GM12878 (cell line): ENCODE data around the gene PPP2R2D. TPM values are rescaled to one million over a fixed set of nuclear protein-coding genes. Genes with fewer than 3 reads are reported as not detected.

ENCODE experiments used
- ATAC-seq: fragments of 200-7000 bp; cut with Tn5 transposase; 3 replicates; pipeline ENCODE4 v1.9.1; 2020; ENCODE audit warnings: mild to moderate bottlenecking, moderate library complexity
- BruUV-seq: library from RNA; stranded (reverse); fragments of 400-500 nt; replicated peaks from 2 replicates; lab custom pipeline; 2021; lab: Mats Ljungman, UMichigan
- CTCF ChIA-PET: fragments of 300-600 bp; sonication (Branson Sonifier 250); formaldehyde crosslinking; extraction: SDS; loops from one replicate; lab custom pipeline; 2021; ENCODE audit warnings: inconsistent platforms; lab: Yijun Ruan, JAX
- POLR2A ChIA-PET: fragments of 350-600 bp; formaldehyde crosslinking; extraction: SDS; loops from one replicate; lab custom pipeline; 2021; ENCODE audit warnings: inconsistent platforms; lab: Charles Lee
- RAD21 ChIA-PET: fragments of 300-600 bp; sonication (Branson Sonifier 250); formaldehyde crosslinking; loops from one replicate; lab custom pipeline; 2023; ENCODE audit warnings: antibody characterized with exemption; ENCODE audit not compliant: unreplicated experiment; lab: Charles Lee
- SMC1A ChIA-PET: fragments of 300-600 bp; sonication (Branson Sonifier 250); formaldehyde crosslinking; loops from one replicate; lab custom pipeline; 2023; ENCODE audit not compliant: unreplicated experiment, uncharacterized antibody; lab: Charles Lee
- DNase-seq: peaks from one replicate; pipeline ENCODE4 v3.0.0-alpha.2; 2011; ENCODE audit warnings: low read depth, low spot score
- FAIRE-seq: peaks from 3 replicates; lab custom pipeline; 2011; peaks lifted over from hg19 to GRCh38; lab: Jason Lieb, UNC
- H2AFZ ChIP-seq: 2 replicates; pipeline ENCODE4 v1.6.0; 2011; ENCODE audit warnings: low read depth, low read length, control low read depth; ENCODE audit not compliant: control insufficient read depth
- H3K27ac ChIP-seq: 2 replicates; pipeline ENCODE4 v1.5.1; 2011; ENCODE audit warnings: control low read depth; ENCODE audit not compliant: control insufficient read depth, insufficient read depth
- H3K27me3 ChIP-seq, 2 experiments: replicated peaks in 1 of 2; 2 replicates each; pipeline versions ENCODE4 v1.6.0 to v1.6.1; 2011; ENCODE audit warnings: low read length in 1 of 2; ENCODE audit not compliant: control insufficient read depth in 2 of 2, insufficient read depth in 2 of 2
- H3K36me3 ChIP-seq, 2 experiments: 2 replicates each; pipeline ENCODE4 v1.5.1; 2011; ENCODE audit warnings: low read length in 1 of 2; ENCODE audit not compliant: control insufficient read depth in 2 of 2, insufficient read depth in 2 of 2
- H3K4me1 ChIP-seq: 2 replicates; pipeline ENCODE4 v1.6.1; 2011; ENCODE audit warnings: mild to moderate bottlenecking, low read length, moderate library complexity, mixed read lengths; ENCODE audit not compliant: control insufficient read depth, insufficient read depth
- H3K4me2 ChIP-seq: 2 replicates; pipeline ENCODE4 v1.6.0; 2011; ENCODE audit warnings: control low read depth; ENCODE audit not compliant: control insufficient read depth, insufficient read depth
- H3K4me3 ChIP-seq: fragments of 200-600 bp; sonication (generic); 2 replicates; pipeline ENCODE4 v1.5.1; 2016
- H3K79me2 ChIP-seq: 2 replicates; pipeline ENCODE4 v1.6.0; 2011; ENCODE audit warnings: low read length; ENCODE audit not compliant: control insufficient read depth, insufficient read depth
- H3K9ac ChIP-seq: 2 replicates; pipeline ENCODE4 v1.8.0; 2011; ENCODE audit warnings: low read length, control low read depth, mixed read lengths; ENCODE audit not compliant: control insufficient read depth, insufficient read depth
- H3K9me3 ChIP-seq: replicated peaks from 3 replicates; pipeline ENCODE4 v1.5.1; 2011; ENCODE audit warnings: mild to moderate bottlenecking, low read length; ENCODE audit not compliant: control insufficient read depth, insufficient read depth
- H4K20me1 ChIP-seq: 2 replicates; pipeline ENCODE4 v1.6.0; 2011; ENCODE audit not compliant: control insufficient read depth, insufficient read depth
- BCL11A ChIP-seq: IDR thresholded peaks from 2 replicates; pipeline ENCODE4 v1.6.1; 2011; ENCODE audit warnings: low read depth, low read length
- CHD4 ChIP-seq: fragments of 200-600 bp; sonication (generic); IDR thresholded peaks from 2 replicates; pipeline ENCODE4 v1.6.1; 2016; ENCODE audit warnings: mild to moderate bottlenecking
- CUX1 ChIP-seq: IDR thresholded peaks from 2 replicates; pipeline ENCODE4 v1.6.1; 2012; ENCODE audit warnings: improper control_type of control experiment, low read depth, low read length; ENCODE audit not compliant: insufficient replicate concordance
- E2F4 ChIP-seq: IDR thresholded peaks from 2 replicates; pipeline ENCODE4 v1.6.1; 2012; ENCODE audit warnings: low read depth, low read length, improper control_type of control experiment
- ELK1 ChIP-seq: IDR thresholded peaks from 2 replicates; pipeline ENCODE4 v1.6.1; 2012; ENCODE audit warnings: low read depth, low read length, improper control_type of control experiment
- FOS ChIP-seq: IDR thresholded peaks from 3 replicates; pipeline ENCODE4 v1.6.1; 2011; ENCODE audit warnings: borderline replicate concordance; ENCODE audit not compliant: insufficient read length; ENCODE audit errors: extremely low read depth
- HDAC2 ChIP-seq: fragments of 200-600 bp; sonication (generic); IDR thresholded peaks from 2 replicates; pipeline ENCODE4 v1.6.1; 2017
- HSF1 ChIP-seq: fragments of 150-350 bp; IDR thresholded peaks from 2 replicates; pipeline ENCODE4 v1.6.1; 2014; ENCODE audit warnings: mild to moderate bottlenecking, low read depth, low read length
- KAT2A ChIP-seq: conservative IDR thresholded peaks from 2 replicates; pipeline ENCODE4 v1.6.1; 2011; ENCODE audit warnings: low read depth, low read length; ENCODE audit not compliant: control insufficient read depth
- MXI1 ChIP-seq: fragments of 150-350 bp; IDR thresholded peaks from 2 replicates; pipeline ENCODE4 v1.6.1; 2011; ENCODE audit warnings: low read depth, mild to moderate bottlenecking, inconsistent platforms, low read length, improper control_type of control experiment
- NFYA ChIP-seq: IDR thresholded peaks from 2 replicates; pipeline ENCODE4 v1.6.1; 2011; ENCODE audit warnings: low read depth, mild to moderate bottlenecking, low read length, improper control_type of control experiment, borderline replicate concordance
- NFYB ChIP-seq: IDR thresholded peaks from 2 replicates; pipeline ENCODE4 v1.6.1; 2011; ENCODE audit warnings: low read depth, mild to moderate bottlenecking, low read length, improper control_type of control experiment, moderate library complexity; ENCODE audit not compliant: insufficient read depth
- PAX5 ChIP-seq: IDR thresholded peaks from 2 replicates; pipeline ENCODE4 v1.6.1; 2011; ENCODE audit warnings: low read depth, low read length, borderline replicate concordance
- SMAD5 ChIP-seq: IDR thresholded peaks from 2 replicates; pipeline ENCODE4 v1.6.1; 2016; ENCODE audit warnings: antibody characterized with exemption, low read depth
- WGBS: methylation state at CpG from one replicate; pipeline ENCODE4 v1.1.6; 2016; ENCODE audit warnings: low lambda C conversion rate; ENCODE audit not compliant: insufficient replicate concordance, insufficient coverage; ENCODE audit errors: missing lambda C conversion rate; 5-methylcytosine and 5-hydroxymethylcytosine counted together
- in situ Hi-C: fragments of 300-500 bp; cut with MboI; formaldehyde crosslinking; loops from 9 replicates; pipeline ENCODE4 v1.14.3; 2018; ENCODE audit warnings: mixed read lengths
- intact Hi-C: fragments of 100-400 bp; cut with micrococcal nuclease; formaldehyde crosslinking; loops from one replicate; pipeline ENCODE4 v1.14.2; 2022; ENCODE audit not compliant: unreplicated experiment
- polyA plus RNA-seq, 11 experiments: library from polyadenylated mRNA; depleted of rRNA in 4 of 11; unstranded in 6 of 11; stranded (reverse) in 5 of 11; fragments of >200 nt; fragmentation: Nextera tagmentation in 4 of 11; fragmentation: Illumina TruSeq in 1 of 11; extraction: Ambion mirVana in 4 of 11; extraction: Trizol in 1 of 11; gene quantifications; 1 replicate in 1 of 11; 2 replicates in 10 of 11; pipeline versions ENCODE4 v1.2.1 to v1.2.3, GENCODE V29; 2011 to 2016; ENCODE audit warnings: inconsistent platforms in 2 of 11, missing spikeins in 2 of 11, low read depth in 1 of 11
- total RNA-seq, 4 experiments: library from RNA; depleted of rRNA in 3 of 4; stranded (reverse); fragments of >200 nt in 3 of 4; fragmentation: Illumina TruSeq in 1 of 4; extraction: Trizol in 1 of 4; gene quantifications; 2 replicates each; pipeline versions ENCODE4 v1.2.1 to v1.2.3, GENCODE V29; 2013 to 2021
- TF ChIP-seq, protein P1 (sequence below): IDR thresholded peaks from 2 replicates; pipeline ENCODE4 v1.6.1; 2012; ENCODE audit warnings: low read length, inconsistent platforms

The PPP2R2D gene
- total and polyA plus RNA-seq, 10 of the 15 experiments (the other 5 are each of a cell fraction or from before 2014, with no cell fraction given): 2.8 to 41.9 (median 21.8) TPM

- no peaks in the 10 kb centered on the region; the same call in 2 of the 3 replicates for H3K9me3 ChIP-seq
- no peak overlapping the region for H3K9ac ChIP-seq
- no peak for DNase-seq
- H2AFZ ChIP-seq: no peak overlapping the region
- CTCF ChIA-PET: no interaction called here
- no peak overlapping the region for H3K27ac ChIP-seq
- in situ Hi-C loops: no loop called here
- FAIRE-seq: no peak
- RAD21 ChIA-PET: no interaction called here
- no peak overlapping the region for H3K4me2 ChIP-seq
- no peaks in the 10 kb centered on the region for H4K20me1 ChIP-seq
- SMC1A ChIA-PET: no interaction called here
- no peaks in the 10 kb centered on the region for H3K27me3 ChIP-seq
- POLR2A ChIA-PET: no interaction called here
- H3K4me3 ChIP-seq: no peak overlapping the region
- BruUV-seq: no TSS peak
- no peaks in the 10 kb centered on the region for H3K4me1 ChIP-seq
- intact Hi-C loops: no loop called here
- WGBS: 70% methylated on average over 8 of the region's 8 CpGs
- no peaks in the 10 kb centered on the region for H3K36me3 ChIP-seq
- H3K79me2 ChIP-seq: no peaks in the 10 kb centered on the region
- ATAC-seq: no peak
- TF ChIP-seq KAT2A (no peak), HDAC2 (no peak), CUX1 (no peak), PAX5 (no peak), NFYB (no peak), E2F4 (no peak), SMAD5 (no peak), BCL11A (no peak), ELK1 (no peak), MXI1 (no peak), HSF1 (no peak), FOS (no peak), CHD4 (no peak), NFYA (no peak)
- TF ChIP-seq, protein P1, sequence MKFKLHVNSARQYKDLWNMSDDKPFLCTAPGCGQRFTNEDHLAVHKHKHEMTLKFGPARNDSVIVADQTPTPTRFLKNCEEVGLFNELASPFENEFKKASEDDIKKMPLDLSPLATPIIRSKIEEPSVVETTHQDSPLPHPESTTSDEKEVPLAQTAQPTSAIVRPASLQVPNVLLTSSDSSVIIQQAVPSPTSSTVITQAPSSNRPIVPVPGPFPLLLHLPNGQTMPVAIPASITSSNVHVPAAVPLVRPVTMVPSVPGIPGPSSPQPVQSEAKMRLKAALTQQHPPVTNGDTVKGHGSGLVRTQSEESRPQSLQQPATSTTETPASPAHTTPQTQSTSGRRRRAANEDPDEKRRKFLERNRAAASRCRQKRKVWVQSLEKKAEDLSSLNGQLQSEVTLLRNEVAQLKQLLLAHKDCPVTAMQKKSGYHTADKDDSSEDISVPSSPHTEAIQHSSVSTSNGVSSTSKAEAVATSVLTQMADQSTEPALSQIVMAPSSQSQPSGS: no peak
Observed at GRCh38 chr10:131882151-131882550, 18.7 kb upstream of the PPP2R2D start.
